Right renal pelvis (tissue), 4 donors: ENCODE measurements around the gene ABAT. TPM values are rescaled to one million over a fixed set of nuclear protein-coding genes. Genes with fewer than 3 reads are reported as not detected.

ENCODE experiments used
- DNase-seq, 4 donors: peaks; one replicate each; pipeline ENCODE4 v3.0.0-alpha.2; 2013; ENCODE audit warnings: low read depth in 4 of 4, low spot score in 3 of 4, missing footprints in 1 of 4
- polyA plus RNA-seq, 4 donors: library from polyadenylated mRNA; unstranded; fragments of 120-200 nt; gene quantifications; one replicate each; pipeline ENCODE4 v1.2.1, GENCODE V29; 2013; ENCODE audit not compliant: insufficient read length in 4 of 4

The ABAT gene
- polyA plus RNA-seq, 4 donors = 55.1 to 88.3 (median 60.6) TPM

DNA sequence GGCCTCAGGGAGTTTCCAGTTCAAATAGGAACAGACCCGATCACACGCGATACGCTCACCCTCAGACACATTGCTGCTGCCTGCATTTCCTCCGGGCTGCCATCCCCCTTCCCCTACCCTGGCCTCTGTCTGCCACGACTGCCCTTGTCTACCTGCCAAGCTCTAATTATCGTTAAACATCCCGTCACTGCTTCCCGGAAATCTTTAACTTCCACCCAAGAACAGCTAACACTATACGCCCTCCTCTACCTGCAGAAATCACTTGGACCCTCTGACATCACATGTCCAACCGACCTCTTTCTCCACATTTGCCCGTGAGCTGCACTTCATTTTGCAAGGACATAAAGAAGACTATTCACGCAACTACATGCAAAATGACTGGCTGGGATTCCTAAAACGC, 40.4 kb downstream of the ABAT start:
- no peak for DNase-seq

DNA sequence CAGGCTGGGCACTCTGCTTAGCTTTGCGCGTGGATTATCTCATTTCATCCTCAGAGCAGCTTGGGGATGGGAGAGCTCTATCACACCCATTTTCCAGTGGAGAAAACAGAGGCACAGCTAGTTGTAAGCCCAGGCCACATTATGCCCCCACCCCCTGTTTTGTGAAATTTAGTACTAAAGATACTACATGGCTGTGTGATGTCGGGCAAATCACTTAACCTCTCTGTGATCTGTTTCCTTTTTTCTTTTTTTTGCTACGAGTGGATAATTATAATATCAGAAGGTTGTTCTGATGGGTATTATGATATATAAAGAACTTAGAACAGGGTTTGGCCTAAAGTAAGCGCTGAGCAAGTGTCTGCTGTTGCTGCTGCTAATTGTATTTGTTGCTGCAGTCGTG, 41.6 kb downstream of the ABAT start:
- DNase-seq = no peak

DNA sequence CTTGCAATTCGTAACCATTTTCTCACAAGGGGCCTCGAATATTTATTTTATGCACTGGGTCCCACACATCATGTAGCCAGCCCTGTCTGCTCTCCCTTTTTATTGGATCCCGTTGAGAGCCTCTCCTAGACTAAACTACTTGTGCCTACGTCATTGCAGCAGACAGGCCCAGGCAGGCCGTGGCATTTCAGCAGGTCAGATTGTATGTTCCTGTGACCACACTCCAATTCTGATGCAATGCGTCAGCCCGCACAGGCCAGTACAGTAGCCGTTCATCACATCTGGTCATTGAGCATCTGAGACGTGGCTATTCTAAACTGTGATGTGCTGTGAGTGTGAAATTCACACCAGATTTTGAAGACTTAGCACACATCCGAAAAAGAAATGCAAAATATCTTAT, 42.2 kb downstream of the ABAT start:
- DNase-seq = no peak

DNA sequence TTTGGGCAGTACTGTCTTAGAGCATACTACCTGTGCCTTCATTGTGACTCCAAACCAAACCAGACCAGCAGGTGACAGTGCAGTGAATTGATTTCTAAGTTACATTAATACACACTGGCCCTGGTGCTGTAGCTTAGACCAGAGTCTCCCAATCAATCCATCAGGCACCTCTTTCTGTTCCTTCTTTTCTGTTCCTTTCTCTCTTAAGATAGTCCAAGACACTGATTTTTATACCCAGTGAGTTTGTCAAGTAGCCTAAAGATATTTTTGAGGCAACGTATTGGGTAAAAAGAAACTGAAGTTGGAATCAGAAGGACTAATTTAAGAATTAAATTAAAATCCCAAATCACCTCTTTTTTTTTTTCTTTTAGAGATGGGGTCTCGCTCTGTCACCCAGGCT, 43.1 kb downstream of the ABAT start:
- no peak for DNase-seq

DNA sequence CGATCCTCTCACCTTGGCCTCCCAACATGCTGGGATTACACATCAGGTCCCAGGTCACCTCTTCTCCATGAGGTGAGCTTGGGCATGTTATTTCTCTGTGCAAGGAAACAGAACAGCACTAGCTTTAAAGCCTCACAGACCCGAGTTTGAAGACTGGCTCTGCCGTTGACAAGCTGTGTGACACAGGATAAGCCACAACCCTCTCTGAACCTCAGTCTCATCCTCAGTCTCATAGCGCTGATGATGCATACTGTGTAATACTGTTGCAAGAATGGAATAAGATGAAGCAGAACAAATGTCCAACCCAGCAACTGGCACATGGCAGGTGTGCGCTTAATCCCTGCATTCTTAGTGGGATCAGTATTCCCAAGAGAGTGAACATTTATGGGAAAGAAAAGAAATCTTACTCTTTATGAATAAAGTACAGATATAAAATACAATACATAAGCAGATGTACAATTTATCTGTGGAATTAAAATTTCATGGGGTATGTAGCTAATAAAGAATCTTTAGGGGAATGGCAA, 43.5 kb downstream of the ABAT start:
- no peak for DNase-seq

DNA sequence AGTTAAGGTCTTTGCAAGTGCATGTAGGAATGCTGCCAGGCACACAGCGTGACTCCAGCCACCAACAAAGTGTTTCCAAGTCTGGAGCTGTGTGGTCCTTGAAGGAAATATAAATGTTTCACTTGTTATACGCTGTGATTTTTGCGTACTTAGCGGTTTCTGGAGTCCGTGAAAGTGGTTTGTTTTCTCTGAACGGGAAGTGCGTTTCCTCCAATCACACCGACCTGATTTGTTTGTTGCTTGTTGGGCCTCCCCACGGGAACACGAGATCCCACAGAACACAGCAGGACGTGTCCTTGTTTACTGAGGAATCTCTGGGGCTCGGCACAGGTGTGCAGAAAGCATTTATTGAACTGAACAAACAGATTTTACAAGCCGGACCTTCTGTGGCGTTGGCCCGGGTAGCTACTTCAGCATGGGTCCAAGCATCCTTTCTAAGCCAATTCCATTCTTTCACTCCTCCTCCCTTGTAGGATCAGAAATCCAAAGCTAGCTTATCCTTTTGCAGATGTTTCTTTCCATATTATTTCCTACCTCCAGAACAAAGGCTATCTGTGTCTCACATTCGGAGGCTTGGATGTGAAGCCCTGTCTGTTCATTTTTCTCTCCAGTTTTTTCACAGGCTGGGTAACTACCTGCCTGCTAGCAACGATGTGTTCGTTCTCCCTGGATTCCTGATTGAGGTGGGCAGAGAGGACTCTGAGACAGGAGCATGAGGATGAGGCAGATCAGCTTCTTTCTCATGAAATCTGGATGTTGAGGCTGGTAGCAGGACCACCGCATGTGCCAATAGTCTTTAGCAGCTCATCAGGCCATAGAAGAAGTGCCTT, 44.6 kb downstream of the ABAT start:
- no peak for DNase-seq

DNA sequence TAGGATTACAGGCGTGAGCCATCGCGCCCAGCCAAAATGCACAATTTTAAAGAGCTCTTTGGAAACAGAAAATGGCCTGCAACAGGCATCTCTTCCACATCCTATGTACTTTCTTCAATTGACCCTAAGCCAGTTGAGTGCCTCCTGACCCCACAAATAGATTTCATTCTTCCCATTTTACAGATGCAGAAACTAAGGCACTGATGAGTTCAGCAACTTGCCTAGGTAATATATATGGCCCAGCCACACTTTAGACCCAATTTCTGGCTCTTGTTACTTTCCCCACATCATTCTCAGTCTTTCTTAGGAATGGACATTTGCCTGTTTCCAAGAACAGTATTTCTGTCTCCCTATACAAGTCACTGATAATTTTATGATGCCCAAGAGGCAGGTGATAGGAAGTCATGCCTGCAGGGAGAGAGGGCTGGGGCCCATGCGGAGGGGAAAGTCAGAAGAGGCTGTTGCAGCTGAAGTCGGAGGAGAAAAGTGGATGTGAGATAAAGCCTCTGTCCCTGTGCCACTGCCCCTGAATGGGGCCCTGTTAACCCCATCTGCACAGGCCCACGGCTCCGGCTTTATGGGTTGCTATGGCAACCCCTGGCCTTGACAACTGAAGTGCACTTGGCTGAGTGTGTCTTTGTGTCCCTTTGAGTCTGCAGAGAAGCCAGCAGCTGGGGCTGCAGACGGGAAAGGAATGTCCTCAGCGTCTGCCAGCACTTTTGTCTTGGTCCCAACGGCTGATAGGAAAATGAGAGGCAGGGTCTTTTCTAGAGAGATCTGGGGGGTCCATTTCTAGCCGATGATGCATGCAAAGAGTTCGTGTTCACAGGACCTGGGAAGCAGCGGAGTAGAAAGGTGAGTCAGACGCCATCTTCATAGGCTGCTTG, 45.9 kb downstream of the ABAT start:
- peak; percentile 43 to 59 (median 54) for DNase-seq

DNA sequence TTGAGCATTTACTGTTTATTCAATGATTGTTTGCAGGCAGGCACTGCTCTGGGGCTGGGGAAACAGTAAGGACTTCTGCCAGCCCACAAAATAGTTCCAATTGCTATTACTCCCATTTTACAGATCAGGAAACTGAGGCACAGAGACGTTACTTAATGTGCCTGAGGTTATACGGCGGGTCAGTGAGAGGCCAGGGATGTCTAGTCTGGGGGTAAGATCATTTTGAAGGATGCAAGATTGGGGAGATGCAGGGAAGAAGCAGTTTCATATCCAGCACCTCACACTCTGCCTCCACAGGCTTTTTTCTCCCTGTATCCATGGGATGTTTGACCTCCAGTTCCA, 46.5 kb downstream of the ABAT start:
- no peak for DNase-seq

DNA sequence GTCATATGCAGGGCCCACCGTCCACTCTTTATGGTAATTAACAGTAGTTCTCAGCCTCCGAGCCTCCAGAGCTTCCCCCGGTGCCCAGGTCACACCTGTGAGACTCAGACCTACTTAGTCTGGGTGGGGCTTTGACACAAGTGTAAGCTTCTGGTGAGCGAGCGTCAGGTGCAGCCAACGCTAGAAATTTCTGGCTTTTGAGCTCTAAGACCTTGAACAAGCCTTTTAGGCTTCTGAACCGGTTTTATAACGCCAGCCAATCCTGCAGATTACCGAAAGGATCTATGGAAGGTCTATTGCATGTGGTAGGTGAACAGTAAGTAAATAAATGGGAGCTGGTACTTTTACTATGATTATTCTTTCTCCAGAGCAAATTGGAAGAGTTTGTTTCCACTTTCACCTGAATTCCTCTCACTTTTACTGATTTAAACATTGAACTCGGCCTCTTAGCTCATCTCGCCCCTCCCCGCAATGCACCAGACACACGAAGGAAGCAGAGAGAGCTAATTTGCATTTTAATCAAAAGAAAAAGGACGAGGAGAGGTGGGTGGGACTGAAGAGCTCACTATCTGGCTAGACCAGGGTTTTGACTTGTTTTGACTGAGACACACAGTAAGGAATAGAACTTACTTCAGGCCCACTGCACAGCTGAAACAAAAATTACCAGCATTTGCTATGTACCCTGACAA, 47.1 kb downstream of the ABAT start:
- no peak for DNase-seq

DNA sequence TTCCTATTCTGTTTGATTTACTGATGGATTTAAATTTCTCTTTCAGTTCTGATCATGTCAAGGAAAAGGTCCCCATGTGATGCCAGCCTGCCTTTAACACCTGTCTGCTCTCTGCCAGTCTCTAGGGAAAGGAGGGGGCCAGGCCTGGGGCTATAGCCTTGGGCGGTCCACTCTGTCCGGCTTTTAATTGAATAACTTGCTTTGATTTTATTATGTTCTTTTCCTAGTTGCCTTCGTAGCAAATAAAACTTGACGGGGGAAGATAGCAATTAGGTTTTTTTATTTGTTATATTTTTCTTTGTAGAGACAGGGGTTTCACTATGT, 47.6 kb downstream of the ABAT start:
- no peak for DNase-seq

DNA sequence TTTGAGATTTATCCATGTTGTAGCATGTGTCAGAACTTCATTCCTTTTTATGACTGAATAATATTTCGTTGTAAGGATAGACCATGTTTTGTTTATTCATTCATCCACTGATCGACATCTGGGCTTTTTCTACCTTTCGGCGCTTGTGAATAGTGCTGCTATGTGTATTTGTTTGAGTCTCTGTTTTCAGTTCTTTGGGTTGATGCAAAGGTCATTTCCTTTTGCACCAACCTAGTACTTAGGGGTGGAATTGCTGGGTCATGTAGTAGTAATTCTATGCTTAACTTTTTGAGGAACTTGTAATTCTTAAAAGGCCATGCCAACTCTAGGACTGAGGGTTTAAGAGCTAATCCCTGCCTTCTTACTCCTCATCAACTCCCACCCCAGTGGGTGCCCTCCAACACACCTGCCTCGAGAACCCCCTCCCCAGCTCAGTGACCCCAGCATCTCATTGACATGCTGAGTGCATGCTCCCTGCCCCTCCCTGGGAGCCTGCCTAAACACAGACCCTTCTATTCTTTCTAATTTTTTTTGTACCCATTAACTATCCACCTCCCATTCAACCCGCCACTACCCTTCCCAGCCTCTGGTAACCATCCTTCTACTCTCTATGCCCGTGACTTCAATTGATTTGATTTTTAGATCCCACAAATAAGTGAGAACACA, 51.2 kb downstream of the ABAT start:
- DNase-seq = no peak

DNA sequence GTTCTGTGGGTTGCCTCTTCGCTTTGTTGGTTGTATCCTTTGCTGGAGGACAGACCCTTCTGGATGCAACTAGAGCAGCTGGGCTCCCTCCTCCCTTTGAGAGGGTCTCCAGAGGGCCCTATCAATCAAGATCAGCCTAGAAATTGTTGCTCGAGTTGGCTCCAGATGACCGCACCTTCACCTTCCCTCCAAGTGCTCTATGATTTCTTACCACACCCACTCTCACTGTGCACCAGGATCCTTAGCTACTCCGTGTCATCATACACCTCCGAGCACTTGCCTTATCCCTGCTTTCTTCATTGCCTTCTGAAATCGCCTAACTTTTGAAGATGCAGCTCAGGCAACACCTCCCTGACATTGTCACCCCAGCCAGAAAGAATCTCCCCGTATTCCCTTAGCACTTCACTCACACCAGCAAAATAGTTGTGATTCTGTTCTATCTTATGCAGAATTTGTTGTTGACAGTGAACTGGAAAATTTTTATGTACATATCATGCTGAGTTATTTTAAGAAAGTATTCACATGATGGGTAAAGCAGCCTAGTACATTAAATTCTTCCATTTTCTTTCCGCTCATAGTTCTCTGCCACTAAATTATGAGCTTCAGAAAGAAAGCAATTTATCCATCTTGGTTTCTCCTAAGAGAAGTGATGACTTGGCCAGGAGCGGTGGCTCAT, 52.9 kb downstream of the ABAT start:
- no peak for DNase-seq

DNA sequence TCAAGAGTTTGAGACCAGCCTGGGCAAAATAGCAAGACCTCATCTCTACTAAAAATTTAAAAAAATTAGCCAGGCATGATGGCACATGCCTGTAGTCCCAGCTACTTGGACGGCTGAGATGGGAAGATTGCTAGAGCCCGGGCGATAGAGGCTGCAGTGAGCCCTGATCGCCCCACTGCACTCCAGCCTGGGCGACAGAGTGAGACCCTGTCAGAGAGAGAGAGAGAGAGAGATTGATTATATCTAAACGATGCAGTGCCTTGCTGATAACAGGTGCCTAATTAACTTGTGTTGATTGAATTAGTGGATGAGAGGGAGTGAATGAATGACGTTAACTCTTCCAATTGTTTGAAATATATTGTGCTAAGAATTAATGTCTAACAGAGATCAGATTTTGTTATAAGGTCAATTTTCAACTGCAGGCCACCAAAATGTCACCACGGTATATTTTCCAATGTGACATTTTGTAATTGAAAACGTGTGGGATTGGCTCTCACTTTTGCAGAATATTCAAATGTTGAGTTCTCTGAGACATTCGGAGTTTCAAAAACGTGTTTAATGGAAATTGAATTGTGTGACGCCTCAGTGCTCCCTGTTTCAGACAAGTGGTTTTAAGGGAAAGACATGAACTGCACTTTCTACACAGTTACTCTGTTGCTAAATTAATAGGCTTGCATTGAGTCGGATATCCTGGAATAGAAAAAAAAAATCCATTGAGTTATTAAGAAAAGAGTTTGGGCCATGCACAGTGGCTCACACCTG, 53.6 kb downstream of the ABAT start:
- DNase-seq = no peak

DNA sequence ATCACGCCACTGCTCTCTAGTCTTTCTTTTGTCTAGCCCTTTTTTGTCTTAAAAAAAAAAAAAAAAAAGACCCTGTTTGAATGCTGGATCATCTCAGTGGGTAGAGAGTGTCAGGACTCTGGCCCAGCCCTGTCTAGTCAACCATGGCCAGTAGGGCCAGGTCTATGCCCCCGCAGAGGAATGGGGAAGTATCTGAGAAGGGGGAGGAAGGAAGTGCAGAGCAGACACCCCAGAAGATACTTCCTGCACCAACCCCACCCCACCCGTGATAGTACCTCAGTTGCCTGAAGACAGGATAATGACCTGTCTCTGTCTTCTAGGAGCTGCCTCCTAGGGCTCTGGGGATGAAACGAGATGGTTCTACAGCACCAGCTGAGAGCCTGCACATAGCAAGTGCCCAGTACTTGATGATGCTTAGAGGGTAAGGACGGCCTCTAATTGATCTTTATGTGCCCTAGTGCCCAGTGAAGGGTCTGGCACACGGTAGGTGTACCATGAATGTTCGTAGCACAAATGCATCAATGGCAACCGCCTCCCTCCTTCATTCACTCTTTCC, 55.4 kb downstream of the ABAT start:
- no peak for DNase-seq

DNA sequence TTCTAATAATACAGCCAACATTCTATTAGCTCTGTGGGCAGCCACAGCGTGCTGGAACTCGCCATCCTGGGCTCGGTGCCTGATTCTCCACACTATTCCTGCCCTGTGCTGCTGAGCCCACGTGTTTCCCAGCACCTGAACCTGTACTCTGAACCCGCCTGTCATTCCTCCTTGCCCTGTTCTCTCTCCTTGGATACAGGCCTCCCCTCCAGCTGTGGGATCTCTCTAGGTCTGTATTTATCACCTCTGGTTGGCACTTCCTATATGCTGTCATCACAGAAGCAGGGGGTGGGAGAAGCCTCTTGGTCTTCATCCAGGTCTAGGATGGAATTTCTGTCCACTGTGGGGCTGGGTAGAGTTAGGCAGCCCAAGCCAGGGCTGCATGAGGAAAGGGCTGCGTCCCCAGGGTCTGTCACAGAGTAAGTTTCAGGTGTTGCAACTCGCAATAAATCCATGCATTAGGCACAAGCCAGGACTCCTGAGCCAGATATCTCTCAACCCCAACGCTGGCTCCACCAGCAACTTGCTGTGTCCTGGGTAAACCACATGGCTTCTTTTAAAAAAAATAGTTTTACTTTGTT, 56.0 kb downstream of the ABAT start:
- DNase-seq = no peak

DNA sequence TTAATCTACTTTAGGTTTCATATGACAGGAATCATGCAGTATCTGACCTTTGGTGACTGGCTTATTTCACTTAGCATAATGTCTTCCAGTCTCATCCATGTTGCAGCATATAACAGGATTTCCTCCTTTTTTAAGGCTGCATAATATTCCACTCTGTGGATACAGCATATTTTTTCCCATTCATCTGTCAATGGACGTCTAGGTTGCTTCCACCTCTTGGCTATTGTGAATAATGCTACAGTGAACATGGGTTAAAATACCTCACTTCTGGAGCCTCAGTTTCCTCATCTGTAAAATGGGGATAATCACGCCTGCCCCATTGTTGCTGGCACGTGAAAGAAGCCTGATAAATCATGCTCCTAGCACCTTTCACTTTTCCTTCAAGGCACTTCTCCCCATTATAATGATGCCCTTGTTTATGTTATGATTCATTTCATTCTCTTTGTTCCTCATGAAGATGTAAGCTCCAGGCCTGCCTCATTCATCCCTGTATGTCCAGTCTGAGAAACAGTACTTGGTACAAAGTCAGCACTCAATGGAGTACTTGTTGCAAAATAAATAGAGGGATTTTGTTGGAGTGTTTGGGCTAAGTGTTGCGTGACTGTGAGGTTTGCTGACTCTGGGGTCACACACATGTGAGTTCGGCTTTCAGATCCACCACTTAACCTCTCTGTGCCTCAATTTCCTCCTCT, 59.6 kb downstream of the ABAT start:
- no peak for DNase-seq

DNA sequence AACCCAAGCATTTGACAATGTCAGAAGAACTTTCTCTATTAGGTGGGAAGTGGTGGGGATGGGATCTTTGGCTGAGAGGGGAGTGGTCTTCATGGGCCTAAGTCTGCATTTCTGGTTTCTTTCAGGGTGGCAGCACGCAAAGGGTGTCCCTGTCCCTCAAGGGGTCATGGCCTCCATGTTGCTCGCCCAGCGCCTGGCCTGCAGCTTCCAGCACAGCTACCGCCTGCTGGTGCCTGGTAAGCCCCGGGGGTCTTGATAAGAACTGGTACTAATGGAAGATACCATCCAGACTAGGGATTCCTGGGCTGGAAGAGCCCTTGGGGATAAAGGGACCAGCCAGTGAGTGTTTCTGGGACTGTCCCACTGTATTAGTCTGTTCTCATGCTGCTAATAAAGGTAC, 61.2 kb downstream of the ABAT start:
- no peak for DNase-seq

DNA sequence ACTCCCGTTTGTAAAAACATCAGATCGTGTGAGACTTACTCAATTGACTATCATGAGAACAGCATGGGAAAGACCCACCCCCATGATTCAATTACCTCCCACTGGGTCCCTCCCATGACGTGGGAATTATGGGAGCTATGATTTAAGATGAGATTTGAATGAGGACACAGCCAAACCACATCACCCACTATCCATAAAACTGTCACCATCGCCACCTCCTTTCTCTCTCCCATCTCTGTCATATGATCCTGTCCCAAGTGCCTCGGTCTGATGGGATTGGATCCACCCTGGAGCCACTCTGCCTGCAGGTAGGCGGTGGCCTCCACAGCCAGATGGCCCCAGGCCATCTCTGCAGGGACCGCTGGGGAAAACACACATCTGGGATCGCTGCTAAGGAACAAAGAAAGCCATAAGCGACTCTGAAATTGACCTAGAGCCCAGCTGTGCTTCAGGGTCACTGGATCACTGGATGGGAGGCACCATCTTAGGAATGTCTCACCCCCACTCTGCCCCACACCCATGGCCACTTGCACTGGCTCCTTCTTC, 61.8 kb downstream of the ABAT start:
- DNase-seq = no peak
